Kidney epithelial cell (primary cell): Measurements from ENCODE around the gene TRIM8. TPM values are rescaled to one million over a fixed set of nuclear protein-coding genes. Genes with fewer than 3 reads are reported as not detected.

Experiments used
- DNase-seq: peaks from one replicate; pipeline ENCODE4 v3.0.0-alpha.2; 2010; ENCODE audit warnings: low read depth
- H3K27me3 ChIP-seq: 2 replicates; pipeline ENCODE4 v1.6.0; 2011; ENCODE audit warnings: low read length; ENCODE audit not compliant: control insufficient read depth, insufficient read depth
- H3K36me3 ChIP-seq: 2 replicates; pipeline ENCODE4 v1.5.1; 2011; ENCODE audit warnings: low read length; ENCODE audit not compliant: control insufficient read depth, insufficient read depth
- H3K4me3 ChIP-seq: 2 replicates; pipeline ENCODE4 v1.5.1; 2011; ENCODE audit warnings: low read depth, mild to moderate bottlenecking, control low read depth, low read length
- total RNA-seq: library from RNA; depleted of rRNA; stranded (reverse); fragments of >200 nt; gene quantifications from 2 replicates; pipeline ENCODE4 v1.2.3, GENCODE V29; 2015
- TF ChIP-seq, protein P1 (sequence below): IDR thresholded peaks from 2 replicates; pipeline ENCODE4 v1.5.1; 2011; ENCODE audit warnings: mild to moderate bottlenecking, moderate library complexity, low read length, control low read depth, inconsistent platforms; ENCODE audit not compliant: insufficient read depth, poor library complexity, severe bottlenecking

TRIM8 gene
- total RNA-seq, 1 donor from 2014 or later, result 393 TPM

DNA sequence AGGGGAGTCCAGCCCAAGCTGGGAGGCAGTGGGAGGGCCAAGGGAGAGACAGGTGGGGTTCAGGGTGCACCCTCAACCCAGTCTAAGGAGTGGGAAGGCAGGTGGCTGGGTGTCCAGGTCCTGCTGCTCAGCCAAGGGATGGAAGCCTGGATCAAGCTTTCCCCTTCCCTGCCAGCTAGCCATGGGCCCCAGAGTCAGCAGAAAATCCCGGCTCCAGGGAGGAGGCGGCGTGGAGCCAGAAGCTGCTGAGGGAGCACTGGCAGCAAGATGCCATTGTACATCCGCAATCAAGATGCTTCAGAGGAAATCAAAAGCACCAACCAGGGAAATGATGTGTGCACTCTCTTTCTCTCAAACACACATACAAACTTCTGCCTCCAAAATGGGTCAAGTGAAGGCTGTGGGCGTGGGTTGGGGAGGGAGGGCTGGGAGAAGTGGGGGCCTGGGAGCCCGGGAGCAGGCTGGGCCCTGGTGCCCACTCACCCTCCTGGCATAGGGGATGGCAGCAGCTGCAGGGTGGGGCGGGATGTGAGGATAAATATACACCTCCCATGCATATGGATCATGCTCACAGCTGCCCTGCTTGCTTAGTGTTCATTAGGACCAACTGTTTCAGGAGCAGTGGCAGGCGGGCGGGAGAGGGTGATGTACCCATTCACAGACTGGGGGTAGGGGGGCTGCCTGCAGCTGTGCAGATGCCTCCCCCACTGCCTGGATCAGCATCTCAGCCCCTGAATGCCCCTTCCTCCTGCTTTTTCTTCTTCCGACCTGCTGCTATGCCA lies 24.2 kb downstream of the TRIM8 start:
- Histone ChIP-seq H3K4me3 (no peak overlapping the region), H3K36me3 (no peaks in the 10 kb centered on the region), H3K27me3 (no peaks in the 10 kb centered on the region)
- TF ChIP-seq, protein P1, sequence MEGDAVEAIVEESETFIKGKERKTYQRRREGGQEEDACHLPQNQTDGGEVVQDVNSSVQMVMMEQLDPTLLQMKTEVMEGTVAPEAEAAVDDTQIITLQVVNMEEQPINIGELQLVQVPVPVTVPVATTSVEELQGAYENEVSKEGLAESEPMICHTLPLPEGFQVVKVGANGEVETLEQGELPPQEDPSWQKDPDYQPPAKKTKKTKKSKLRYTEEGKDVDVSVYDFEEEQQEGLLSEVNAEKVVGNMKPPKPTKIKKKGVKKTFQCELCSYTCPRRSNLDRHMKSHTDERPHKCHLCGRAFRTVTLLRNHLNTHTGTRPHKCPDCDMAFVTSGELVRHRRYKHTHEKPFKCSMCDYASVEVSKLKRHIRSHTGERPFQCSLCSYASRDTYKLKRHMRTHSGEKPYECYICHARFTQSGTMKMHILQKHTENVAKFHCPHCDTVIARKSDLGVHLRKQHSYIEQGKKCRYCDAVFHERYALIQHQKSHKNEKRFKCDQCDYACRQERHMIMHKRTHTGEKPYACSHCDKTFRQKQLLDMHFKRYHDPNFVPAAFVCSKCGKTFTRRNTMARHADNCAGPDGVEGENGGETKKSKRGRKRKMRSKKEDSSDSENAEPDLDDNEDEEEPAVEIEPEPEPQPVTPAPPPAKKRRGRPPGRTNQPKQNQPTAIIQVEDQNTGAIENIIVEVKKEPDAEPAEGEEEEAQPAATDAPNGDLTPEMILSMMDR, result no peak
- no peak for DNase-seq

DNA sequence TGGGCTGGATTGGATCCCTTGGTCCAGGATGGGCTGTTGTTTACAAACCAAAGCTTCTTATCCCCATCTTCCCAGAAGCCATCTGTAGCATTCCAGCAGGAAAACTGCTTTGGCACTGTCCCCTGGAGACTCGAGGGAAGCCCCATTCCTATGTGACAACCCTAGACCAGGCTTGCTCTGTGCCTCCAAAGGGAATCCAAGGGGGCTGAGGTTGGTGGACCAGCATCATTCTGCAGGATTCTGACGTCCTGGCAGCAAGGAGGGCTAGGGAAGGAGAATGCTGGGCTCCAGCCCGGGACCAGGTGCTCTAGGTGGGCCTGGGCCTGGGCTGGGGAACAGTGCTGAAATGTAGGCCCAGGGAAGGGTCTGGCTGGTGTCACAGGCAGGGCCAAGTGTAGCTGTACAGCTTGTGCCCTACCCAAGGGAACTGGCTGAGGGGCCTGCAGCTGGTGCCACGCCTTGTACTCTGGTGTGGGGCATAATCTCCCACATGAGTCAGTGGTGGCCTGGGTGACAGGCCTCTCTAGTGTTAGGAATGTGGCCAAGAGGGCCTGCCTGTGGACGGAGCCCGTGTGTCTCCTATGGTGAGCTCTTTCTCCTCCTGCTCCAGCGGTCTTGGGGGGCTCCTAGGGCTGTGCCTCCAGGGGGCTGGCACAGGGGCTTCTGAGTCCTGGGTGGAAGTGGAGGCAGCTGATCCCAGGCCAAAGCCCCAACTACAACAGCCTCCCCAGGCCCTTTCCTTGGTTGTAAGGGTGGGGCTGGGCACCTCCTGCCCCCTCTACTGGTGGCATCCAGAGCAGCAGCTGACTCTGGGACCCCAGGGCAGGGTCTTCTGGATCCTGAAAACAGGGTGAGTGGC lies 25.2 kb downstream of the TRIM8 start:
- no peak overlapping the region for H3K4me3 ChIP-seq
- no peaks in the 10 kb centered on the region for H3K27me3 ChIP-seq
- no peaks in the 10 kb centered on the region for H3K36me3 ChIP-seq
- no peak for DNase-seq
- TF ChIP-seq, protein P1, result peak; percentile 73

DNA sequence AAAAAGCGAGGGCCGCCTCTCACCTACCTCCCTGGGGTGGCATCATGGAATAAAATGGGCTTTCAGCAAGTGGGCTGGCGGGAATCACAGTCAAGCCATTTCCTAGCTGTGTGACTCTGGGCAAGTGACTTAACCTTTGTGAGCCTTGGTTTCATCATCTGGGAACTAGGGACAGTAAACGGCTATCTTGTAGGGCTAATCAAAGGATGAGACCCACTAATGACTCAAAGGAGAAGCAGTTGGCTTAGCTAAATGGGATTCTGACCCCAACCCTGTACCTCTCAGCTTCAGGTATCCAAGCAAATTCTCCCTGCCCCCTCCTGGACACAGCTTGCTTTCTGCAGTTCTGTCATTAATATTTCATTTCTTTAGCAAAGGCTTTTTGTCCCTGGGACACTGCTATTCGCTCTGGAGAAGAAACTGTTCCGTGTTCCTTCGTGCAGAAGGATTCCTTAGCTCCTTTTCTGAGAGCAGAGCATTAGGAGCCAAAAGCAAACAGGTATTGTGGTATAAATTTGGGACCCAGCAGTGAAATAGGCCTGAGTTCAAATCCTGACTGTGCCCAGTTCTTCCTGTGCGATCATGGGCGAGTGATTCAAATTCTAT lies 25.9 kb downstream of the TRIM8 start:
- TF ChIP-seq, protein P1, result no peak
- no peak for DNase-seq
- H3K27me3 ChIP-seq, result no peaks in the 10 kb centered on the region
- no peaks in the 10 kb centered on the region for H3K36me3 ChIP-seq
- H3K4me3 ChIP-seq, result no peak overlapping the region

DNA sequence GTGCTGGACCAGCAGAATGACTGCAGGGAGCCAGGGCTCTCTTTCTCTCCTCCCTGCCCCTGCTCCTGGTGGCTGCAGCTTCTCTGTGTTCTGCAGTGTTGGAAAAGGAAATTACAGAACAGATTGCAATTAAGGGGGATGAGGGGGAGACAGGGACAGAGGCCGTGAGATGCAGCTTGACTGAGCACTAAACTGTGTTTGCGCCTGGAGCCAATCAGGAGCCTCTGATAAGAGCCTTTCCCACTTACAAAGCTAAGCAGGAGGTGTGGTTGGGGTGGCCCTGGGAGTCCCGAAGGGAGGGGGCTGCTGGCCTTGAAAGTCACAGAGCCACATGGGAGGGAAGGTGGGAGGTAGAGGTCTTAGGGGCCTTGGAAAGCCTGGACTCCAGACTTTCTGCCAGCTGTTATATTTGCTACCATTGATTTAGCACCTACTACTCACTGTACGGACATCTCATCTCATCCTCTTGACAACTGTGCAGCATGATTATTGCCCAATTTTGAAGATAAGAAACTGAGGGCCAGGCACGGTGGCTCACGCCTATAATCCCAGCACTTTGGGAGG lies 26.7 kb downstream of the TRIM8 start:
- TF ChIP-seq, protein P1, result no peak

DNA sequence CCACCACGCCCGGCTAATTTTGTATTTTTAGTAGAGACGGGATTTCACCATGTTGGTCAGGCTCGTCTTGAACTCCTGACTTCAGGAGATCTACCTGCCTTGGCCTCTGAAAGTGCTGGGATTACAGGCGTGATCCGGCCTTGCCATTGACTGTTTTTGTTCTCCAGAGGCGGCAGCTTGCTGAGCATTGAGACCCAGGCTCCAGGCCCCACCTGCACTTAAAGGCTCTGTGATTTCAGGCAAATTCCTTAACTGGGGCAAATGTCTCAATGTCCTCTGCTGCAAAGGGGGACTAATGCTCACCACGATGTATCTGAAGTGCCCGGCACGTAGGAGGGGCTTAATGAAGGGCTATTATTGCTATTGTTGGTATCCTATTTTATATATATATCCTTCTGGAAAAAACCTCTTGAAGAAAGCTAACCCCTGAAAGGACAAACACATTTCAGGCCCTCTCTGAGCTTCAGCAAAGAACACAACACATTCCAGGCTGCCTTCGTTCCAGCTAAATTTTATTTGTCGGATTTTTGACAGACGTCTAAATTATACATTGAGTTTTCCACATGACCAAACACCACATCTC lies 29.0 kb downstream of the TRIM8 start:
- no peaks in the 10 kb centered on the region for H3K36me3 ChIP-seq
- H3K27me3 ChIP-seq, result no peaks in the 10 kb centered on the region
- no peak overlapping the region for H3K4me3 ChIP-seq
- TF ChIP-seq, protein P1, result no peak
- no peak for DNase-seq

More for the DNA sequence above, 26.7 kb downstream of the TRIM8 start:
- H3K27me3 ChIP-seq, result no peaks in the 10 kb centered on the region
- H3K4me3 ChIP-seq, result no peak overlapping the region
- no peaks in the 10 kb centered on the region for H3K36me3 ChIP-seq
- DNase-seq, result no peak
